CD4-positive, CD25-positive, alpha-beta regulatory T cell (primary cell): ENCODE results near the gene SIVA1. TPM values are rescaled to one million over a fixed set of nuclear protein-coding genes. Genes with fewer than 3 reads are reported as not detected.

Experiments
- ATAC-seq, 2 donors: fragments of 150-1000 bp; cut with Tn5 transposase; one replicate each; pipeline ENCODE4 v1.10.0; 2021; ENCODE audit warnings: low read depth in 2 of 2, moderate number of reproducible peaks in 2 of 2, moderate library complexity in 1 of 2
- DNase-seq, 3 donors: peaks; one replicate each; pipeline versions ENCODE4 v3.0.0 to v3.0.0-alpha.2; 2012 to 2022; ENCODE audit warnings: mixed read lengths in 1 of 3
- H3K27ac ChIP-seq: one replicate; pipeline ENCODE4 v1.7.0; 2013; ENCODE audit warnings: mild to moderate bottlenecking, low read length; ENCODE audit not compliant: insufficient read depth, poor library complexity, severe bottlenecking
- H3K27me3 ChIP-seq: one replicate; pipeline ENCODE4 v1.7.0; 2013; ENCODE audit warnings: low read length; ENCODE audit not compliant: control insufficient read depth, insufficient read depth
- H3K36me3 ChIP-seq: one replicate; pipeline ENCODE4 v1.7.0; 2013; ENCODE audit warnings: mild to moderate bottlenecking, low read length, moderate library complexity; ENCODE audit not compliant: control insufficient read depth, insufficient read depth
- H3K4me1 ChIP-seq: 2 replicates; pipeline ENCODE4 v1.7.0; 2013; ENCODE audit warnings: mild to moderate bottlenecking, low read length; ENCODE audit not compliant: insufficient read depth, control insufficient read depth, poor library complexity, severe bottlenecking
- H3K4me3 ChIP-seq: one replicate; pipeline ENCODE4 v1.7.0; 2013; ENCODE audit warnings: low read depth, mild to moderate bottlenecking, low read length, moderate library complexity
- H3K9me3 ChIP-seq, 2 experiments: 1 replicate in 1 of 2; 2 replicates in 1 of 2; pipeline ENCODE4 v1.7.0; 2013; ENCODE audit warnings: low read length in 2 of 2, mild to moderate bottlenecking in 1 of 2, moderate library complexity in 1 of 2; ENCODE audit not compliant: control insufficient read depth in 2 of 2
- H3K27ac Mint-ChIP-seq, 3 donors: one replicate each; pipeline ENCODE4 v1.8.0; 2020 to 2022; ENCODE audit warnings: mild to moderate bottlenecking in 3 of 3, mixed read lengths in 3 of 3, moderate library complexity in 2 of 3
- H3K27me3 Mint-ChIP-seq: one replicate; pipeline ENCODE4 v1.8.0; 2022; ENCODE audit warnings: mild to moderate bottlenecking, mixed read lengths
- H3K36me3 Mint-ChIP-seq: one replicate; pipeline ENCODE4 v1.8.0; 2020; ENCODE audit warnings: mixed read lengths
- H3K4me1 Mint-ChIP-seq, 4 donors: one replicate each; pipeline ENCODE4 v1.8.0; 2020 to 2022; ENCODE audit warnings: mixed read lengths in 4 of 4, mild to moderate bottlenecking in 1 of 4
- H3K4me3 Mint-ChIP-seq, 4 donors: one replicate each; pipeline ENCODE4 v1.8.0; 2020 to 2022; ENCODE audit warnings: mild to moderate bottlenecking in 4 of 4, mixed read lengths in 4 of 4, moderate library complexity in 3 of 4
- H3K9me3 Mint-ChIP-seq, 7 donors: one replicate each; pipeline ENCODE4 v1.8.0; 2020 to 2022; ENCODE audit warnings: mixed read lengths in 7 of 7, mild to moderate bottlenecking in 3 of 7, moderate library complexity in 2 of 7
- polyA plus RNA-seq, 4 donors: library from polyadenylated mRNA; unstranded; fragments of 300-500 nt; fragmentation: Illumina TruSeq; gene quantifications; one replicate each; pipeline ENCODE4 v1.2.3, GENCODE V29; 2021
- total RNA-seq: library from RNA; stranded (reverse); gene quantifications from one replicate; pipeline ENCODE4 v1.2.3, GENCODE V29; 2022

SIVA1 gene
- total and polyA plus RNA-seq, 5 donors from 2014 or later = 82.6 to 281 (median 240) TPM

GRCh38 chr14:104722938-104723650, 29.9 kb upstream of the SIVA1 start:
- Mint-ChIP-seq H3K36me3 (no peaks in the 10 kb centered on the region), H3K4me1 (peaks cover 0 to 7% (median 0%) of the 10 kb centered on the region in 4 donors), H3K9me3 (no peaks in the 10 kb centered on the region), H3K27ac (no peak overlapping the region), H3K27me3 (peaks cover 4% of the 10 kb centered on the region), H3K4me3 (peak overlapping the region in 1 of 4 donors; percentile 24)
- Histone ChIP-seq H3K36me3 (no peaks in the 10 kb centered on the region), H3K9me3 (no peaks in the 10 kb centered on the region), H3K4me3 (no peak overlapping the region), H3K4me1 (peaks cover 14% of the 10 kb centered on the region), H3K27ac (no peak overlapping the region), H3K27me3 (no peaks in the 10 kb centered on the region)
- DNase-seq (no peak), ATAC-seq (no peak)

DNA sequence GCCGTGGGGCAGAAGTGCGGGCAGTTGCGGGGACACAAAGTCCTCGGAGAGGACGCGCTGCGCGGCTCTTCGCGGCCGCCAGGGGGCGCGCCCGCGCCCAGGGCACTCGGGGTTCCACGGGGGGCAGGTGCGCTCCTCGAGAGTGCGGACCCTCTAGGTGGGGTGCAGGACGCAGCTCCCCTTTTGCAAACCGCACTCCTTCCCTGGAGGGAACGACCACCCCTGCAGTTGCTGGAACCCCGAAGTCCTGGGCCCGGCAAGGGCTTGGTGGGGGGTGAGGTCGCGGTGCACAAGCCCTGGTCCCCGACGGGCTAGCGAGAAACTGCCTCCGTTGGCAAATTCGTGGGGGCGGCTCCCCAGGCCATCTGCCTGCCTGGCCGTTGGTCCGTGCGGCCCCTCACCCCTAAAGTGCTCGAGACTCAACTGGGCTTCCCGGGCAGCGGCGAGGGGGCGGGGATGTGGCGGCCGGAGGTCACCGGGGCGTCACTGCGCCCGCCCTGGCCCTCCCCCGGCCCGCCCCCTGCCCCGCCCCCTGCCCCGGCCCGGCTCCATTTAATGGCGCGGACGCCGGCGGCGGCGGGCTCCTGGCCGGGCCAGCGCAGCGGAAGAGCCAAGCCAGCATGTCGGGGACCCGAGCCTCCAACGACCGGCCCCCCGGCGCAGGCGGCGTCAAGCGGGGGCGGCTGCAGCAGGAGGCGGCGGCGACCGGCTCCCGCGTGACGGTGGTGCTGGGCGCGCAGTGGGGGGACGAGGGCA, 29.1 kb upstream of the SIVA1 start, which contains the start of gene ADSS1:
ADSS1 (plus strand) TSS at position 579 of the 756 bp plus-strand sequence; CDS start at position 621, 42 bp downstream.
- no peaks in the 10 kb centered on the region for H3K9me3 Mint-ChIP-seq
- H3K4me3 Mint-ChIP-seq = peak within 1 kb of the TSS in 3 of 4 donors; percentile 70 to 74 (median 73)
- no peak within 1 kb of the TSS for H3K27ac ChIP-seq

DNA sequence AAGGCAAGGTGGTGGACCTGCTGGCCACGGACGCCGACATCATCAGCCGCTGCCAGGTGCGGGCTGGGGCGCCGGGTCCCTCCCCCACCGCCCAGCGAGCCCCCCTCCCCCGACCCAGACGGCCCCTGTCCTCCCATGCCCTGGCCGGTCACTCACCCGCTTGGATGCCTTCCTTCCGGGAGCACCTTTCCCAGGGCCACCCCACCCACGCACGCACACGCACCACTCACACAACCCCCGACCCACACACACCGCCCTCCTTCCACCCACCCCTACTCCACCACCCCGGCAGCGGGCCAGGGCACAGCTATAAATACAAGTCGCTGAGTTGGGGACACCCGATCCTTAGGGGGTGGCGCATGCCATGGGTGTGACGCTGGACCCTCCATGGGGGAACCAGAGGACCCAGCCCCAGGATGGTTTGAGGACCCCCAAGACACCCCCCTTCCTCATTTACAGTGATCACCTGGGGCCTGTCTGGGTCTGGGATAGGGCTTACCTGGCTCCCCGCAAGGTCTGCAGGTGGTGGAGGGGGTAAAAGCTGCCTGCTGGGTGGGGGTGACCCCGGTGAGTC, 28.5 kb upstream of the SIVA1 start:
- Mint-ChIP-seq H3K27ac (no peak overlapping the region), H3K4me3 (peak overlapping the region in 3 of 4 donors; percentile 44 to 73 (median 57)), H3K36me3 (no peaks in the 10 kb centered on the region), H3K9me3 (no peaks in the 10 kb centered on the region), H3K27me3 (peaks cover 4% of the 10 kb centered on the region), H3K4me1 (peaks cover 0 to 7% (median 0%) of the 10 kb centered on the region in 4 donors)
- H3K27ac ChIP-seq = no peak overlapping the region
- peaks cover 14% of the 10 kb centered on the region for H3K4me1 ChIP-seq
- no peaks in the 10 kb centered on the region for H3K9me3 ChIP-seq
- peak in 1 of 2 donors; percentile 3 for ATAC-seq
- DNase-seq = peak in 2 of 3 donors; percentile 9 to 11
- no peaks in the 10 kb centered on the region for H3K36me3 ChIP-seq
- H3K4me3 ChIP-seq = no peak overlapping the region
- no peaks in the 10 kb centered on the region for H3K27me3 ChIP-seq

More for the DNA sequence above, 29.1 kb upstream of the SIVA1 start, which contains the start of gene ADSS1:
- DNase-seq = peak; percentile 59 to 71 (median 60)
- H3K27me3 Mint-ChIP-seq = peaks cover 4% of the 10 kb centered on the region
- peaks cover 14% of the 10 kb centered on the region for H3K4me1 ChIP-seq
- peak; percentile 71 to 73 for ATAC-seq
- H3K27ac Mint-ChIP-seq = peak within 1 kb of the TSS in 1 of 3 donors; percentile 43
- H3K4me3 ChIP-seq = no peak within 1 kb of the TSS
- H3K36me3 ChIP-seq = no peaks in the 10 kb centered on the region
- no peaks in the 10 kb centered on the region for H3K27me3 ChIP-seq
- H3K4me1 Mint-ChIP-seq = peaks cover 0 to 7% (median 0%) of the 10 kb centered on the region in 4 donors
- no peaks in the 10 kb centered on the region for H3K36me3 Mint-ChIP-seq
- no peaks in the 10 kb centered on the region for H3K9me3 ChIP-seq

- H3K4me1 ChIP-seq = peaks cover 14% of the 10 kb centered on the region
- H3K9me3 ChIP-seq = no peaks in the 10 kb centered on the region
- DNase-seq (no peak), ATAC-seq (no peak)
- H3K27me3 ChIP-seq = no peaks in the 10 kb centered on the region
- no peaks in the 10 kb centered on the region for H3K9me3 Mint-ChIP-seq
- H3K27ac Mint-ChIP-seq = peak overlapping the region in 1 of 3 donors; percentile 43
- peak overlapping the region in 3 of 4 donors; percentile 44 to 71 (median 47) for H3K4me3 Mint-ChIP-seq
- H3K27me3 Mint-ChIP-seq = peaks cover 4% of the 10 kb centered on the region
- no peak overlapping the region for H3K4me3 ChIP-seq
- no peaks in the 10 kb centered on the region for H3K36me3 ChIP-seq
- no peaks in the 10 kb centered on the region for H3K36me3 Mint-ChIP-seq
- peaks cover 0 to 7% (median 0%) of the 10 kb centered on the region in 4 donors for H3K4me1 Mint-ChIP-seq
- no peak overlapping the region for H3K27ac ChIP-seq
Measured at GRCh38 chr14:104724981-104725771, 27.8 kb upstream of the SIVA1 start.

DNA sequence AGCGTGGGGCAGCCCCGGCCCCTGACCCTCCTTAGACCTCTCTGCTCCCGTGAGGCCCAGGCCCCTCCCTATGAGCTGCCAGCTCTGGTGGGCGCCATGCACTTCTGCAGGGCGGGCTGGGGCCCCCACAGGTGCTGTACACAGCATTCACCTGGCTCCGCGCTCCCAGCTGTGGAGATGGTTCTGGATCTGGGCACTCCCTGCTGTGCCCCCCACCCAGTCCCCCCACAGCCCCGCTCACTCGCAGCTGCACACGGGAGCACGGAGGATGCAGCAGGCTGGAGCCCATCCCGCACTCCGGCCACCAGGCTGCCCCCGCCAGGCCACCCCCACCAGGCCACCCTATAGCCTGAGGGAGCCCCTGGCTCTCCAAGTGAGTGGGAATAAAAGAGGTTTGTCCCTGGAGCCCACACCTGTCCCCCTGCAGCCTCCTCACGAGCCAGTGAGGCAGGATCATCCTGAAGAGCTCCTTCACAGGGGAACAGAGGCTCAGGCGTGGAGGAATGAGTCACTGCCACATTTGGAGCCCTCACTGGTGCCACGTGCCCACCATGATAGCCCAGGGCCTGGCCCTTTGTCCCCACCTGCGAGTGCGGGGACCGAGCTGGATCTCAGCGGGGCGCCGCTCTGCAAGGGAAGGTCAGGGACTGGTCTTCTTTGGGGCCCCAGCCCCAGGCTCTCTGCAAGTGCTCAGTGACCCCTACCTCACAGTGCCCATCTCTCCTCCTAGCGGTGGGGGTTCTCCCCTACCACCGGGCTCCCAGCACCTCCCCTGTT, 27.0 kb upstream of the SIVA1 start:
- Mint-ChIP-seq H3K9me3 (no peaks in the 10 kb centered on the region), H3K4me1 (peaks cover 0 to 7% (median under 1%) of the 10 kb centered on the region in 4 donors), H3K36me3 (no peaks in the 10 kb centered on the region), H3K27ac (no peak overlapping the region), H3K27me3 (peaks cover 4% of the 10 kb centered on the region), H3K4me3 (no peak overlapping the region)
- H3K27ac ChIP-seq = no peak overlapping the region
- H3K27me3 ChIP-seq = no peaks in the 10 kb centered on the region
- no peak overlapping the region for H3K4me3 ChIP-seq
- H3K9me3 ChIP-seq = no peaks in the 10 kb centered on the region
- peaks cover 14% of the 10 kb centered on the region for H3K4me1 ChIP-seq
- no peaks in the 10 kb centered on the region for H3K36me3 ChIP-seq
- DNase-seq (no peak), ATAC-seq (no peak)

GRCh38 chr14:104726600-104727451, 26.1 kb upstream of the SIVA1 start:
- H3K4me3 Mint-ChIP-seq = peak overlapping the region in 1 of 4 donors; percentile 30
- ATAC-seq (no peak), DNase-seq (no peak)

More at GRCh38 chr14:104726600-104727451, 26.1 kb upstream of the SIVA1 start:
- Mint-ChIP-seq H3K9me3 (no peaks in the 10 kb centered on the region), H3K27me3 (peaks cover 4% of the 10 kb centered on the region), H3K4me1 (peaks cover 0 to 7% (median under 1%) of the 10 kb centered on the region in 4 donors), H3K36me3 (no peaks in the 10 kb centered on the region), H3K27ac (no peak overlapping the region)
- Histone ChIP-seq H3K4me1 (peaks cover 14% of the 10 kb centered on the region), H3K4me3 (no peak overlapping the region), H3K27me3 (no peaks in the 10 kb centered on the region), H3K9me3 (no peaks in the 10 kb centered on the region), H3K27ac (no peak overlapping the region), H3K36me3 (no peaks in the 10 kb centered on the region)
